Ishikawa (cell line): Measurements from ENCODE around the gene OR56A1.

Experiments
- CEBPB ChIP-seq: IDR thresholded peaks from 2 replicates; pipeline ENCODE4 v1.6.1; 2012
- EGR1 ChIP-seq: IDR thresholded peaks from 2 replicates; pipeline ENCODE4 v1.6.1; 2012
- EP300 ChIP-seq: IDR thresholded peaks from 2 replicates; pipeline ENCODE4 v1.6.1; 2012; ENCODE audit warnings: borderline replicate concordance
- MAX ChIP-seq: IDR thresholded peaks from 2 replicates; pipeline ENCODE4 v1.6.1; 2012
- RAD21 ChIP-seq: IDR thresholded peaks from 2 replicates; pipeline ENCODE4 v1.6.1; 2012; ENCODE audit warnings: low read depth
- TAF1 ChIP-seq: IDR thresholded peaks from 2 replicates; pipeline ENCODE4 v1.6.1; 2012; ENCODE audit warnings: low read depth, mild to moderate bottlenecking
- YY1 ChIP-seq: IDR thresholded peaks from 2 replicates; pipeline ENCODE4 v1.6.1; 2012; ENCODE audit warnings: low read depth

GRCh38 chr11:6006395-6006794 lies 24.2 kb downstream of the OR56A1 start:
- TF ChIP-seq MAX (no peak), EP300 (no peak), EGR1 (no peak), RAD21 (no peak), CEBPB (no peak), YY1 (no peak), TAF1 (no peak)
